GM18951 (cell line): ENCODE data around the gene KATNB1.

Experiments
- POLR2A ChIP-seq: IDR thresholded peaks from 4 replicates; pipeline ENCODE4 v1.6.1; 2011; ENCODE audit warnings: mild to moderate bottlenecking; ENCODE audit not compliant: insufficient read length, insufficient read depth; ENCODE audit errors: extremely low read depth
- in situ Hi-C: fragments of 300-500 bp; cut with MboI; formaldehyde crosslinking; loops from one replicate; pipeline ENCODE4 v1.12.0; 2022; ENCODE audit warnings: low sequenced_read_pairs, mixed read lengths, inconsistent platforms; ENCODE audit not compliant: unreplicated experiment

KATNB1 gene

GRCh38 chr16:57755726-57756423, 20.3 kb downstream of the KATNB1 start:
- in situ Hi-C loops, result loop anchor here (10.0 kb wide), 1 partner anchor 129 kb away; no protein-coding TSS in a partner anchor

GRCh38 chr16:57756424-57757325, 21.1 kb downstream of the KATNB1 start:
- in situ Hi-C loops, result loop anchor here (10.0 kb wide), 1 partner anchor 128 kb away; no protein-coding TSS in a partner anchor
- TF ChIP-seq POLR2A, result no peak

More at GRCh38 chr16:57755726-57756423, 20.3 kb downstream of the KATNB1 start:
- no peak for TF ChIP-seq POLR2A

- in situ Hi-C loops, result loop anchor here (10.0 kb wide), 1 partner anchor 127 kb away; no protein-coding TSS in a partner anchor
- TF ChIP-seq POLR2A, result no peak
Observed at GRCh38 chr16:57757326-57757786, 21.8 kb downstream of the KATNB1 start.

- no peak for TF ChIP-seq POLR2A
- in situ Hi-C loops, result loop anchor here (10.0 kb wide), 1 partner anchor 127 kb away; no protein-coding TSS in a partner anchor
Observed at GRCh38 chr16:57757883-57758282, 22.3 kb downstream of the KATNB1 start.

GRCh38 chr16:57758331-57759117, 23.0 kb downstream of the KATNB1 start:
- in situ Hi-C loops, result loop anchor here (10.0 kb wide), 1 partner anchor 126 kb away; no protein-coding TSS in a partner anchor
- TF ChIP-seq POLR2A, result no peak

- in situ Hi-C loops, result loop anchor here (10.0 kb wide), 1 partner anchor 126 kb away; no protein-coding TSS in a partner anchor
Observed at GRCh38 chr16:57759131-57759530, 23.6 kb downstream of the KATNB1 start.

GRCh38 chr16:57759541-57760356, 24.2 kb downstream of the KATNB1 start:
- TF ChIP-seq POLR2A, result no peak
- in situ Hi-C loops, result loop anchor here (10.0 kb wide), 1 partner anchor 125 kb away; no protein-coding TSS in a partner anchor

More at GRCh38 chr16:57759131-57759530, 23.6 kb downstream of the KATNB1 start:
- no peak for TF ChIP-seq POLR2A

GRCh38 chr16:57760357-57761160, 25.0 kb downstream of the KATNB1 start:
- in situ Hi-C loops, result no loop called here
- TF ChIP-seq POLR2A, result no peak

- in situ Hi-C loops, result no loop called here
Observed at GRCh38 chr16:57761301-57761700, 25.7 kb downstream of the KATNB1 start.

GRCh38 chr16:57761957-57762356, 26.4 kb downstream of the KATNB1 start:
- in situ Hi-C loops, result no loop called here
- no peak for TF ChIP-seq POLR2A

More at GRCh38 chr16:57761301-57761700, 25.7 kb downstream of the KATNB1 start:
- TF ChIP-seq POLR2A, result no peak
